Neural cell (in vitro differentiated cells): ENCODE measurements around the gene ATP8B1.

ENCODE experiments used
- EP300 ChIP-seq: fragments of 450-650 bp; conservative IDR thresholded peaks from 2 replicates; pipeline ENCODE4 v1.6.1; 2014; ENCODE audit warnings: antibody characterized with exemption, mild to moderate bottlenecking, moderate library complexity; ENCODE audit not compliant: poor library complexity, severe bottlenecking
- EZH2 ChIP-seq: fragments of 200-600, 300-800 bp; shearing (Covaris generic), sonication (generic); IDR thresholded peaks from 2 replicates; pipeline ENCODE4 v1.6.1; 2014; ENCODE audit warnings: antibody characterized with exemption, low read length, borderline replicate concordance, mild to moderate bottlenecking; ENCODE audit not compliant: insufficient read depth, poor library complexity, severe bottlenecking

DNA sequence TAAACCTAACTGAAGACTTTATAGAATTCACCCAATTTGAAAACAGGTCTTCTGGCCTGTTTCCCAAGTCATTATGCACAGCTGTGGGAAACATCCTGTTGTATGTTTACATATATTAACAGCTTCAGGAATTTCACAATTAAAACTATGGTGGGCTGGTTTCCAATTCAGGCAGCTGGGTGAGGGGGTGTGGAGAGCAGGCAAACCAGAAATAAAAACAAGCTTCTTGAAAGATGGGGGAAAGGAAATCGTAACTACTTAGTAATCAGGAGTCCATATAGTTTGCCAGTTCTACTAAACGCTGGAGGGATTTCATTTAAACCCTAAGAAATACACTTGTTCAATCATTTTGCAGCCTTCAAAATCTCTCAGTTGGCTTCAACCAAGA, 22.8 kb downstream of the ATP8B1 start:
- TF ChIP-seq EZH2 (no peak), EP300 (no peak)
